T-helper 17 cell (primary cell): ENCODE data around the gene AMN. TPM values are rescaled to one million over a fixed set of nuclear protein-coding genes. Genes with fewer than 3 reads are reported as not detected.
A peak's percentile ranks its signal among the peaks of the same experiment; 100 is the strongest.

Experiments
- ATAC-seq: fragments of 150-1000 bp; cut with Tn5 transposase; 2 replicates; pipeline ENCODE4 v1.10.0; 2021; ENCODE audit warnings: mild to moderate bottlenecking, moderate library complexity
- DNase-seq, 3 donors: peaks; one replicate each; pipeline versions ENCODE4 v3.0.0 to v3.0.0-alpha.2; 2020 to 2021
- H3K9me3 ChIP-seq: one replicate; pipeline ENCODE4 v1.7.0; 2013; ENCODE audit warnings: low read length, mild to moderate bottlenecking; ENCODE audit not compliant: control insufficient read depth, poor library complexity, severe bottlenecking
- H3K27ac Mint-ChIP-seq: one replicate; pipeline ENCODE4 v1.8.0; 2022; ENCODE audit warnings: mild to moderate bottlenecking, moderate library complexity, mixed read lengths
- H3K27me3 Mint-ChIP-seq: one replicate; pipeline ENCODE4 v1.8.0; 2022; ENCODE audit warnings: mixed read lengths
- H3K36me3 Mint-ChIP-seq: one replicate; pipeline ENCODE4 v1.8.0; 2022; ENCODE audit warnings: low read depth, mixed read lengths
- H3K4me1 Mint-ChIP-seq: one replicate; pipeline ENCODE4 v1.8.0; 2022; ENCODE audit warnings: mild to moderate bottlenecking, mixed read lengths
- H3K4me3 Mint-ChIP-seq: one replicate; pipeline ENCODE4 v1.8.0; 2022; ENCODE audit warnings: mild to moderate bottlenecking, moderate library complexity, mixed read lengths
- total RNA-seq, 4 donors: library from RNA in 2 of 4; stranded (reverse) in 2 of 4; gene quantifications; one replicate each; pipeline ENCODE4 v1.2.3 and lab custom pipeline; 2022 to 2026

Gene AMN
- total RNA-seq, 2 donors from 2014 or later = 0.65 to 2.3 TPM

DNA sequence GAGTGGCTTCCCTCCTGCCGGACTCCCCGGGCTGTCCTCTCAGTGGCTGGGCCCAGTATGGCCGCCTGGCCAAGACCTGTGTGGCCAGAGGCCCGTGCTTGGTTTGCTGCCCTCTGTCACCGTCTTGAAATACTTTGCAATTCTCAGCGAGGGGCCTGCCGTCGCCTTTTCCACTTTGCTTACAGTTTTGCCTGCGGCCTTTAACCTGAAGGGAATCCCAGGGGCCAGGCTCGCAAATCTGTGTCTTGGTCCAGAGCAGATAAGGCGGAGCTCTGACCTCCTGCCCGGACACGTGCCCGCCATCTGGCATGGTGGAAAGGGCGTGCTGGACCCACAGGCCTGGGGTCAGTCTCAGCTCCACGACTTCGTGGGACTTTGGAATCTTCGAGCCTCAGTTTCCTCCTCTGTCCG, 10.9 kb upstream of the AMN start:
- Mint-ChIP-seq H3K27ac (no peak overlapping the region), H3K4me3 (no peak overlapping the region), H3K27me3 (no peaks in the 10 kb centered on the region), H3K4me1 (peaks cover 4% of the 10 kb centered on the region), H3K36me3 (peaks cover 2% of the 10 kb centered on the region)
- no peak for DNase-seq
- no peak for ATAC-seq
- H3K9me3 ChIP-seq = no peaks in the 10 kb centered on the region

- DNase-seq (no peak), ATAC-seq (no peak)
- no peak overlapping the region for H3K27ac Mint-ChIP-seq
- H3K4me3 Mint-ChIP-seq = no peak overlapping the region
- no peaks in the 10 kb centered on the region for H3K9me3 ChIP-seq
- H3K4me1 Mint-ChIP-seq = peaks cover 4% of the 10 kb centered on the region
- peaks cover 2% of the 10 kb centered on the region for H3K36me3 Mint-ChIP-seq
- H3K27me3 Mint-ChIP-seq = no peaks in the 10 kb centered on the region
These were observed 10.3 kb upstream of the AMN start for GRCh38 chr14:102911991-102912761.

- Mint-ChIP-seq H3K4me1 (peaks cover 3% of the 10 kb centered on the region), H3K27me3 (no peaks in the 10 kb centered on the region), H3K4me3 (no peak overlapping the region), H3K36me3 (no peaks in the 10 kb centered on the region), H3K27ac (no peak overlapping the region)
- no peaks in the 10 kb centered on the region for H3K9me3 ChIP-seq
- ATAC-seq (no peak), DNase-seq (no peak)
These were observed 8.9 kb upstream of the AMN start for GRCh38 chr14:102913341-102914211.

- H3K27me3 Mint-ChIP-seq = no peaks in the 10 kb centered on the region
- no peaks in the 10 kb centered on the region for H3K9me3 ChIP-seq
- no peak overlapping the region for H3K4me3 Mint-ChIP-seq
- no peaks in the 10 kb centered on the region for H3K4me1 Mint-ChIP-seq
- ATAC-seq = no peak
- DNase-seq = no peak
- H3K36me3 Mint-ChIP-seq = no peaks in the 10 kb centered on the region
- H3K27ac Mint-ChIP-seq = no peak overlapping the region
These were observed 7.8 kb upstream of the AMN start for GRCh38 chr14:102914474-102915291.

GRCh38 chr14:102915292-102916110, 7.0 kb upstream of the AMN start:
- Mint-ChIP-seq H3K4me1 (no peaks in the 10 kb centered on the region), H3K36me3 (no peaks in the 10 kb centered on the region), H3K4me3 (no peak overlapping the region), H3K27me3 (no peaks in the 10 kb centered on the region), H3K27ac (no peak overlapping the region)
- no peak for DNase-seq
- ATAC-seq = no peak
- H3K9me3 ChIP-seq = no peaks in the 10 kb centered on the region

DNA sequence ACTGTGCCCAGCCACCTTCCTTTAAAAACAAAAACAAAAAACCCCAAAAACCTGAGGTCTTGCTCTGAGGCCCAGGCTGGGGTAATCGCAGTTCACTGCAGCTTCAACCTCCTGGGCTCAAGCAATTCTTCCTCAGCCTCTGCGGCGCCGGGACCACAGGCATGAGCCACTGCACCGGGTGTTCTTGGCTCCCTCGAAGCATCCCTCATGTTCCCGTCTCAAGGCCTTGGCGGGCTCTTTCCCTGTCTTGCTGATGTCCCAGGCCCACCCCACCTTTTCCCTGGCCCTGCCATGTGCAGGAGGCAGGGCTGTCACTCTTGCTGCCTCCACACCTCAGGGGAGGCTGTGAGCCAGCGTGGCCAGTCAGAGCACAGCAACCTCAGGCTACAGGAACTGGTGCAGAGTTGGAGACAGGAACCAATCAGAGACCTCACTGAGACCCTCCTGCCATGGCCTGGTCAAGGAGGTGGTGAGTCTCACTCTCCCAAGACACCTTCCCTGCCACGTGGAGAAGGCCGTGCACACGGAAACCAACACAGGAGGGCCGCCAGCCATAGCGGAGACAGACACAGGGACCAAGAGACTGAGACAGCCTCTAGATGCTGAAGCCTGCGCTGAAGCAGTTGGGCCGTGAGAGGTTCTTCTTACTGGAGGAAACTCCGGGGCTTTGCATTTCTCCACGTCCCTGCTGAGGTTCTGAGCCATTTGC, 6.0 kb upstream of the AMN start:
- no peaks in the 10 kb centered on the region for H3K9me3 ChIP-seq
- H3K27me3 Mint-ChIP-seq = no peaks in the 10 kb centered on the region
- H3K4me3 Mint-ChIP-seq = no peak overlapping the region
- no peaks in the 10 kb centered on the region for H3K4me1 Mint-ChIP-seq
- DNase-seq (no peak), ATAC-seq (peak; percentile 26)
- H3K36me3 Mint-ChIP-seq = no peaks in the 10 kb centered on the region
- no peak overlapping the region for H3K27ac Mint-ChIP-seq

- Mint-ChIP-seq H3K27me3 (no peaks in the 10 kb centered on the region), H3K4me3 (no peak overlapping the region), H3K27ac (no peak overlapping the region), H3K4me1 (no peaks in the 10 kb centered on the region), H3K36me3 (no peaks in the 10 kb centered on the region)
- DNase-seq (no peak), ATAC-seq (peak; percentile 45)
- no peaks in the 10 kb centered on the region for H3K9me3 ChIP-seq
These were observed 5.4 kb upstream of the AMN start for GRCh38 chr14:102917056-102917385.

DNA sequence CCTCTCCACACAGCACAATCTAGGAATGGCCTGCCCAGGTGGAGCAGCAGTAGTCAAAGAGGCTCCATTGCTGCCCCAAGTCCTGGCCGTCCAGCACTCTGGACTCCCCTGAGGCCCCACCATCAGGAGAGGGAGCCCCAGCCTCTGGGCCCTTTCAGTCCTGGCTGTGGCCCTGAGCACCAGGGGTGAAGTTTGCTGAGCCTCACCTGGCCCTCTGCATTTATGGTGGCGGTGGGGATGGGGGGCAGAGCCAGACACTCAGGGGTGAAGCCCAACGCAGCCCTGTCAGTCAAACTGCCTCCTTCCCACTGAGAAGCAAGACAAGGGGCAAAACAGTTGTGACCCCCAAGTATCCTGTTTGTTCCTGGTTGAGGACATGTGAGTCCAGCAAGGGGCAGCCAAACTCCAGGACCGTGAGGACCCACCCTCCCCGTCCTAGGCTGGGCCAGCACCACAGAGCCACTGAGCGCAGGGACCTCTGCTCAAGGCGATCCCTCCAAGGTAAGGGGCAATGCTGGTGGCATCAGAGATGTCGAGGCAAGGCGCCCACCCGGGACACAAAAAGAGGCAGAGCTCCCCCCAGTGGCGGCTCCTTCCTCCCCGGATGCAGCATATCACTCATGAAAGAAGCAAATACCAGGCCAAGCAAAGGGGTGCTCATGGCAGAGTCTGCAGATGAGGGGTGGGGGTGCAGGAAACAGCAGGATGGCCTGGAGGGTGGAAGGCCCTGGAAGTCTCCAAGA, 4.8 kb upstream of the AMN start:
- peak; percentile 54 for ATAC-seq
- no peaks in the 10 kb centered on the region for H3K4me1 Mint-ChIP-seq
- no peak overlapping the region for H3K27ac Mint-ChIP-seq
- no peaks in the 10 kb centered on the region for H3K27me3 Mint-ChIP-seq
- H3K36me3 Mint-ChIP-seq = no peaks in the 10 kb centered on the region
- H3K9me3 ChIP-seq = no peaks in the 10 kb centered on the region
- no peak overlapping the region for H3K4me3 Mint-ChIP-seq
- DNase-seq = peak in 1 of 3 donors; percentile 34

DNA sequence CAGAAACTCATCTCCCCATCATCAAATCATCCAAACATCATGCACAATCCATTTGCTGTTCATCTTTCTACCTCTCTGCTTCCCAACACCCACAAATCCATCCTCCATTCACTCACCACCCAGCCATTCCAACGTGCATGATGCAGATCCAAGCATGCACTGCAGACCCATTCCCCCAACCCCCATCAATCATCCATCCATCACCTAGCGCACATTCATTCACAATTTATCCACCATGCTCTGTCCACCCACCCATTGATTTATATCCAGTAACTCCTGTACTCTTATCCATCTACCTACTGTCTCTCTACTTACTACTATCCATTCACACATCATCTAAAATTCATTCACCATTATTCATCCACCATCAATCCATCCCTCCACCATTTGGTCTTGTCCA, 4.0 kb upstream of the AMN start:
- ATAC-seq = no peak

DNA sequence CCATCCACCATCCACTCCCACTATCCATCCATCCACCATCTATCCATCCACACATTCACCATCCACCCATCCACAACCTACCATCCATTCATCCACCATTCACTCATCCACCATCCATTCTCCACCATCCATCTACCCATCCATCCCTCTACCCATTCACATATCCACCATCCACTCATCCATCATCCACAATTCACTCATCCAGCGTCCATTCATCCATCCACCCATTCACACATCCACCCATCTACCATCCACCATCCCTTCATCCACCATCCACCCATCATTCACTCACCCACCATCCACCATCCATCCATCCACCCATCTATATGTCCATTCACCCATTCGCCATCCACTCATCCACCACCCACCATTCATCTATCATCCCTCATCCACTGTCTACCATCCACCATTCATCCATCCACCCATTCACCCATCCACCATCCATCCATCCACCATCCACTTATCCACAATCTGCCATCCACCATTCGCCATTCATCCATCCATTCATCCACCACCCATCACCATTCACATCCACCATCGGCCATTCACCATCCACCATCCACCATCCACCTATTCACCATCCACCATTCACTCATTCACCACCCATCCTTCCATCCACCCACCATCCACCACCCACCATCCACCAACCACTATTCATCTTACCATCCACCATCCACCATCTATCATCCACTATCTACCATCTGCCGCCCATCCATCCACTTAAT, 2.0 kb upstream of the AMN start:
- no peak for ATAC-seq
- DNase-seq = no peak
- H3K4me3 Mint-ChIP-seq = no peak overlapping the region
- no peaks in the 10 kb centered on the region for H3K27me3 Mint-ChIP-seq
- no peaks in the 10 kb centered on the region for H3K36me3 Mint-ChIP-seq
- H3K27ac Mint-ChIP-seq = no peak overlapping the region
- H3K4me1 Mint-ChIP-seq = peaks cover 2% of the 10 kb centered on the region
- H3K9me3 ChIP-seq = no peaks in the 10 kb centered on the region

More for the DNA sequence above, 4.0 kb upstream of the AMN start:
- H3K9me3 ChIP-seq = no peaks in the 10 kb centered on the region
- Mint-ChIP-seq H3K36me3 (no peaks in the 10 kb centered on the region), H3K27ac (no peak overlapping the region), H3K4me1 (peaks cover 2% of the 10 kb centered on the region), H3K4me3 (no peak overlapping the region), H3K27me3 (no peaks in the 10 kb centered on the region)
- DNase-seq = no peak

DNA sequence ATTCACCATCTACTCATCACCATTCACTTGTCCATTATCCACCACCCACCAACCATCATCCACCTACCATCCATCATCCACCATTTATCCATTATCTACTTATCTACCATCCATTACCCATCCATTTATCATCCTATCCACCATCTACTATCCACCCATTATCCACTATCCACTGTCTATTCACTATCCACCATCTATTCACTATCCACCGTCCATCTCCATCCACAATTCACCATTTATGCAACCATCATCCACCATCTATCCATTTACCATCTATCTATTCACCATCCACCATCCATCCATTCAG, 1.5 kb upstream of the AMN start:
- H3K27me3 Mint-ChIP-seq = peaks cover 4% of the 10 kb centered on the region
- no peaks in the 10 kb centered on the region for H3K9me3 ChIP-seq
- H3K4me3 Mint-ChIP-seq = no peak overlapping the region
- no peak overlapping the region for H3K27ac Mint-ChIP-seq
- ATAC-seq (no peak), DNase-seq (no peak)
- no peaks in the 10 kb centered on the region for H3K36me3 Mint-ChIP-seq
- H3K4me1 Mint-ChIP-seq = peaks cover 5% of the 10 kb centered on the region
